Calu3 (cell line): ENCODE measurements around the gene CFAP20. TPM values are rescaled to one million over a fixed set of nuclear protein-coding genes. Genes with fewer than 3 reads are reported as not detected.
"Not testable (repeated sequence)": the region's sequence is repeated elsewhere in the genome, so short reads cannot be mapped to it uniquely, and the experiment has no call there.

Experiments used
- BruUV-seq: library from RNA; stranded (reverse); fragments of 400-500 nt; replicated peaks from 2 replicates; lab custom pipeline; 2021; lab: Mats Ljungman, UMichigan
- CTCF ChIA-PET: fragments of 300-600 bp; sonication (Branson Sonifier 250); formaldehyde crosslinking; loops from one replicate; lab custom pipeline; 2022; ENCODE audit warnings: antibody characterized with exemption; lab: Charles Lee
- DNase-seq: peaks from one replicate; pipeline ENCODE4 v3.0.0; 2022
- H3K27ac Mint-ChIP-seq: one replicate; pipeline ENCODE4 v1.8.0; 2022; ENCODE audit warnings: mixed read lengths; ENCODE audit not compliant: unreplicated experiment
- H3K27me3 Mint-ChIP-seq: one replicate; pipeline ENCODE4 v1.8.0; 2022; ENCODE audit warnings: mixed read lengths; ENCODE audit not compliant: unreplicated experiment
- H3K36me3 Mint-ChIP-seq: one replicate; pipeline ENCODE4 v1.8.0; 2022; ENCODE audit warnings: mild to moderate bottlenecking, moderate library complexity, mixed read lengths; ENCODE audit not compliant: insufficient read depth, unreplicated experiment
- H3K4me1 Mint-ChIP-seq: one replicate; pipeline ENCODE4 v1.8.0; 2022; ENCODE audit warnings: mild to moderate bottlenecking, low read depth, mixed read lengths; ENCODE audit not compliant: unreplicated experiment
- H3K4me3 Mint-ChIP-seq: one replicate; pipeline ENCODE4 v1.8.0; 2022; ENCODE audit warnings: mild to moderate bottlenecking, low read depth, moderate library complexity, mixed read lengths; ENCODE audit not compliant: unreplicated experiment
- H3K9me3 Mint-ChIP-seq: one replicate; pipeline ENCODE4 v1.8.0; 2022; ENCODE audit warnings: low read depth, mixed read lengths; ENCODE audit not compliant: unreplicated experiment
- CTCF ChIP-seq: fragments of 200-600 bp; IDR thresholded peaks from one replicate; pipeline ENCODE4 v1.8.0; 2022; ENCODE audit warnings: antibody characterized with exemption; ENCODE audit not compliant: unreplicated experiment
- intact Hi-C: fragments of 100-400 bp; cut with micrococcal nuclease; formaldehyde crosslinking; loops from one replicate; pipeline ENCODE4 v1.10.0; 2022; ENCODE audit not compliant: unreplicated experiment
- total RNA-seq: library from RNA; stranded (reverse); gene quantifications from 2 replicates; pipeline ENCODE4 v1.2.3, GENCODE V29; 2022

Gene CFAP20
- total RNA-seq, 1 experiment from 2014 or later = 63.8 TPM

GRCh38 chr16:58084635-58085034 lies 44.5 kb downstream of the CFAP20 start:
- CTCF ChIA-PET = interaction anchor here (0.6 kb wide), 2 partner anchors 43 to 60 kb away, joined by 3 to 4 read pairs; no protein-coding TSS in a partner anchor
- no TSS peak for BruUV-seq
- H3K4me1 Mint-ChIP-seq = no peaks in the 10 kb centered on the region
- TF ChIP-seq CTCF = no peak
- no peaks in the 10 kb centered on the region for H3K9me3 Mint-ChIP-seq
- no peak for DNase-seq
- H3K27me3 Mint-ChIP-seq = no peaks in the 10 kb centered on the region
- no peak overlapping the region for H3K27ac Mint-ChIP-seq
- no peak overlapping the region for H3K4me3 Mint-ChIP-seq
- H3K36me3 Mint-ChIP-seq = no peaks in the 10 kb centered on the region
- intact Hi-C loops = no loop called here

- CTCF ChIA-PET = interaction anchor here (0.6 to 1.2 kb wide), 2 partner anchors 25 to 459 kb away, joined by 3 to 6 read pairs; no protein-coding TSS in a partner anchor
- DNase-seq = no peak
- no TSS peak for BruUV-seq
- Mint-ChIP-seq H3K9me3 (peaks cover 3% of the 10 kb centered on the region), H3K4me3 (no peak overlapping the region), H3K4me1 (no peaks in the 10 kb centered on the region), H3K27me3 (no peaks in the 10 kb centered on the region), H3K36me3 (no peaks in the 10 kb centered on the region), H3K27ac (no peak overlapping the region)
- intact Hi-C loops = no loop called here
- TF ChIP-seq CTCF = no peak
These were observed 46.8 kb downstream of the CFAP20 start for GRCh38 chr16:58082381-58082780.

GRCh38 chr16:58080657-58081056 lies 48.5 kb downstream of the CFAP20 start:
- H3K4me1 Mint-ChIP-seq, H3K27ac Mint-ChIP-seq, CTCF ChIA-PET, BruUV-seq, H3K4me3 Mint-ChIP-seq, H3K9me3 Mint-ChIP-seq, H3K27me3 Mint-ChIP-seq, H3K36me3 Mint-ChIP-seq, DNase-seq, intact Hi-C loops: not testable (repeated sequence)

- Mint-ChIP-seq H3K9me3 (peaks cover 9% of the 10 kb centered on the region), H3K27ac (no peak overlapping the region), H3K4me3 (no peak overlapping the region), H3K27me3 (no peaks in the 10 kb centered on the region), H3K36me3 (no peaks in the 10 kb centered on the region), H3K4me1 (no peaks in the 10 kb centered on the region)
- no peak for DNase-seq
- intact Hi-C loops = no loop called here
- CTCF ChIA-PET = interaction anchor here (0.7 kb wide), 1 partner anchor 222 kb away, joined by 3 read pairs; no protein-coding TSS in a partner anchor
- TF ChIP-seq CTCF = no peak
- no TSS peak for BruUV-seq
These were observed 51.4 kb downstream of the CFAP20 start for GRCh38 chr16:58077796-58078195.

- Mint-ChIP-seq H3K27ac (no peak overlapping the region), H3K27me3 (no peaks in the 10 kb centered on the region)
- no peak for TF ChIP-seq CTCF
These were observed 52.7 kb downstream of the CFAP20 start for GRCh38 chr16:58076514-58076913.

More at GRCh38 chr16:58076514-58076913, 52.7 kb downstream of the CFAP20 start:
- no TSS peak for BruUV-seq
- H3K4me3 Mint-ChIP-seq = no peak overlapping the region
- DNase-seq = no peak
- H3K9me3 Mint-ChIP-seq = peaks cover 9% of the 10 kb centered on the region
- H3K36me3 Mint-ChIP-seq = no peaks in the 10 kb centered on the region
- H3K4me1 Mint-ChIP-seq = no peaks in the 10 kb centered on the region
- CTCF ChIA-PET = no interaction called here
- intact Hi-C loops = no loop called here
